ENCODE results near the gene MPPED1. TPM values are rescaled to one million over a fixed set of nuclear protein-coding genes. Genes with fewer than 3 reads are reported as not detected.

The MPPED1 gene
- total RNA-seq, 1 experiment from 2014 or later, result 0.35 TPM

- no peaks in the 10 kb centered on the region for H3K36me3 Mint-ChIP-seq
- H3K4me3 Mint-ChIP-seq, result no peak overlapping the region
- peaks cover 3% of the 10 kb centered on the region; the same call in 1 of the 2 replicates for H3K27me3 Mint-ChIP-seq (ENCODE audit: low read depth)
- H3K9me3 Mint-ChIP-seq, result no peaks in the 10 kb centered on the region
- no peak for TF ChIP-seq GRHL2 (CRISPR knock-in tag; IDR thresholded peaks at IDR 0.05; ENCODE audit: insufficient replicate concordance, severe bottlenecking)
- DNase-seq (ENCODE audit: low spot score) (no peak), ATAC-seq (no peak)
- H3K4me1 Mint-ChIP-seq, result no peaks in the 10 kb centered on the region
- H3K27ac Mint-ChIP-seq, result no peak overlapping the region
- ChIA-PET POLR2A (no interaction called here), CTCF (interaction anchor here (0.9 to 1.1 kb wide), 2 partner anchors 30 to 203 kb away, joined by 3 to 4 read pairs; no protein-coding TSS in a partner anchor)
These were observed 23.1 kb downstream of the MPPED1 start for GRCh38 chr22:43434928-43435311.

GRCh38 chr22:43435851-43436811, 24.3 kb downstream of the MPPED1 start:
- POLR2A ChIA-PET, result no interaction called here
- no peak for ATAC-seq
- Mint-ChIP-seq H3K4me1 (no peaks in the 10 kb centered on the region), H3K27me3 (ENCODE audit: low read depth) (peaks cover 3% of the 10 kb centered on the region), H3K9me3 (no peaks in the 10 kb centered on the region), H3K36me3 (no peaks in the 10 kb centered on the region), H3K27ac (no peak overlapping the region), H3K4me3 (no peak overlapping the region)
- DNase-seq (ENCODE audit: low spot score), result no peak
- CTCF ChIA-PET, result interaction anchor here (0.7 to 1.1 kb wide), 3 partner anchors 80 to 204 kb away, joined by 3 to 4 read pairs (median 4); no protein-coding TSS in a partner anchor
- TF ChIP-seq GABPB1 (CRISPR knock-in tag; IDR thresholded peaks at IDR 0.05) (no peak), USF2 (CRISPR knock-in tag; IDR thresholded peaks at IDR 0.05) (no peak), SMAD4 (CRISPR knock-in tag; IDR thresholded peaks at IDR 0.05) (no peak), FOXP1 (CRISPR knock-in tag; IDR thresholded peaks at IDR 0.05; ENCODE audit: borderline replicate concordance) (no peak), SMAD3 (CRISPR knock-in tag; IDR thresholded peaks at IDR 0.05; ENCODE audit: borderline replicate concordance) (no peak), HMGXB4 (CRISPR knock-in tag; IDR thresholded peaks at IDR 0.05) (no peak), PRRX2 (CRISPR knock-in tag; IDR thresholded peaks at IDR 0.05) (no peak)

GRCh38 chr22:43436868-43437267, 25.1 kb downstream of the MPPED1 start:
- CTCF ChIA-PET, result no interaction called here
- no peak overlapping the region for H3K27ac Mint-ChIP-seq
- no peaks in the 10 kb centered on the region for H3K36me3 Mint-ChIP-seq
- POLR2A ChIA-PET, result no interaction called here
- no peak for DNase-seq (ENCODE audit: low spot score)
- H3K4me3 Mint-ChIP-seq, result no peak overlapping the region
- no peaks in the 10 kb centered on the region for H3K9me3 Mint-ChIP-seq
- peaks cover 4% of the 10 kb centered on the region; the same call in 1 of the 2 replicates for H3K4me1 Mint-ChIP-seq
- H3K27me3 Mint-ChIP-seq (ENCODE audit: low read depth), result no peaks in the 10 kb centered on the region; the same call in none of the 2 replicates
- no peak for ATAC-seq
- TF ChIP-seq ELF4 (CRISPR knock-in tag; IDR thresholded peaks at IDR 0.05; ENCODE audit: low read depth) (no peak), ZNF281 (CRISPR knock-in tag; IDR thresholded peaks at IDR 0.05) (no peak), FOXK1 (CRISPR knock-in tag; IDR thresholded peaks at IDR 0.05) (no peak), IRF1 (CRISPR knock-in tag; IDR thresholded peaks at IDR 0.05) (no peak), NFYB (CRISPR knock-in tag; conservative IDR thresholded peaks at IDR 0.05; ENCODE audit: low read depth) (no peak), HMGXB4 (CRISPR knock-in tag; IDR thresholded peaks at IDR 0.05) (no peak), PREB (CRISPR knock-in tag; IDR thresholded peaks at IDR 0.05; ENCODE audit: borderline replicate concordance) (no peak), ESRRA (CRISPR knock-in tag; IDR thresholded peaks at IDR 0.05; ENCODE audit: borderline replicate concordance) (no peak), NR1H2 (CRISPR knock-in tag; IDR thresholded peaks at IDR 0.05) (no peak), E2F4 (CRISPR knock-in tag; IDR thresholded peaks at IDR 0.05; ENCODE audit: borderline replicate concordance, low read depth) (no peak), HMGA2 (CRISPR knock-in tag; IDR thresholded peaks at IDR 0.05) (no peak)

All from WTC11 (cell line).